HepG2 (cell line): Measurements from ENCODE around the gene RHOV. TPM values are rescaled to one million over a fixed set of nuclear protein-coding genes. Genes with fewer than 3 reads are reported as not detected.

Experiments
- ARID2 ChIP-seq: sonication (generic); formaldehyde crosslinking; IDR thresholded peaks from 2 replicates; pipeline ENCODE4 v1.8.1; 2022; ENCODE audit warnings: mild to moderate bottlenecking, missing genetic modification reagents, borderline replicate concordance
- ELF1 ChIP-seq: sonication (generic); formaldehyde crosslinking; IDR thresholded peaks from 2 replicates; pipeline ENCODE4 v1.4.0; 2020; ENCODE audit warnings: missing genetic modification reagents
- GABPB1 ChIP-seq: IDR thresholded peaks from 2 replicates; pipeline ENCODE4 v1.6.1; 2016; ENCODE audit warnings: mild to moderate bottlenecking, missing genetic modification reagents, moderate library complexity, missing compliant biosample characterization
- HDAC1 ChIP-seq: sonication (generic); formaldehyde crosslinking; IDR thresholded peaks from 2 replicates; pipeline ENCODE4 v1.5.1; 2020; ENCODE audit warnings: mild to moderate bottlenecking, missing genetic modification reagents
- KDM5B ChIP-seq: sonication (generic); formaldehyde crosslinking; IDR thresholded peaks from 2 replicates; pipeline ENCODE4 v1.4.0; 2020; ENCODE audit warnings: missing genetic modification reagents, mild to moderate bottlenecking, borderline replicate concordance
- KLF16 ChIP-seq, 2 experiments: sonication (generic) in 1 of 2; formaldehyde crosslinking in 1 of 2; IDR thresholded peaks; 2 replicates each; pipeline versions ENCODE4 v1.6.1 to v1.8.0; 2016 to 2023; ENCODE audit warnings: missing genetic modification reagents in 2 of 2, missing compliant biosample characterization in 1 of 2
- MAFG ChIP-seq: sonication (generic); formaldehyde crosslinking; IDR thresholded peaks from 2 replicates; pipeline ENCODE4 v1.5.1; 2020; ENCODE audit warnings: mild to moderate bottlenecking, missing genetic modification reagents
- PAX8 ChIP-seq: sonication (generic); formaldehyde crosslinking; IDR thresholded peaks from 2 replicates; pipeline ENCODE4 v1.8.0; 2022; ENCODE audit warnings: mild to moderate bottlenecking, missing genetic modification reagents, borderline replicate concordance
- PHF8 ChIP-seq: sonication (generic); formaldehyde crosslinking; IDR thresholded peaks from 2 replicates; pipeline ENCODE4 v1.5.0; 2020; ENCODE audit warnings: missing genetic modification reagents
- PRPF4 ChIP-seq: fragments of 200-400 bp; formaldehyde crosslinking; IDR thresholded peaks from 2 replicates; pipeline ENCODE4 v1.6.1; 2016; ENCODE audit warnings: low read length, low read depth; ENCODE audit not compliant: poor library complexity, severe bottlenecking
- ZNF354B ChIP-seq: sonication (generic); formaldehyde crosslinking; IDR thresholded peaks from 2 replicates; pipeline ENCODE4 v1.8.0; 2022; ENCODE audit warnings: mild to moderate bottlenecking, missing genetic modification reagents
- ZNF446 ChIP-seq: sonication (generic); formaldehyde crosslinking; IDR thresholded peaks from 2 replicates; pipeline ENCODE4 v1.5.0; 2020; ENCODE audit warnings: mild to moderate bottlenecking, missing genetic modification reagents
- ZNF564 ChIP-seq: sonication (generic); formaldehyde crosslinking; IDR thresholded peaks from 2 replicates; pipeline ENCODE4 v1.8.1; 2023; ENCODE audit warnings: mild to moderate bottlenecking, missing genetic modification reagents
- ZNF678 ChIP-seq: sonication (generic); formaldehyde crosslinking; IDR thresholded peaks from 2 replicates; pipeline ENCODE4 v1.4.0; 2020; ENCODE audit warnings: mild to moderate bottlenecking, missing genetic modification reagents
- ZNF7 ChIP-seq: IDR thresholded peaks from 2 replicates; pipeline ENCODE4 v1.6.1; 2016; ENCODE audit warnings: missing biosample characterization, missing genetic modification reagents
- ZNF773 ChIP-seq: sonication (generic); formaldehyde crosslinking; IDR thresholded peaks from 2 replicates; pipeline ENCODE4 v1.4.0; 2020; ENCODE audit warnings: missing genetic modification reagents, borderline replicate concordance
- ZNF879 ChIP-seq: sonication (generic); formaldehyde crosslinking; IDR thresholded peaks from 2 replicates; pipeline ENCODE4 v1.8.1; 2023; ENCODE audit warnings: missing genetic modification reagents
- polyA plus RNA-seq, 8 experiments: library from polyadenylated mRNA; depleted of rRNA in 3 of 8; stranded (reverse) in 7 of 8; unstranded in 1 of 8; fragments of >200 nt; fragmentation: Illumina TruSeq in 4 of 8; extraction: Trizol in 4 of 8; gene quantifications; 2 replicates each; pipeline versions ENCODE4 v1.2.1 to v1.2.3, GENCODE V29; 2011 to 2016; ENCODE audit warnings: low read depth in 4 of 8, missing spikeins in 1 of 8, mixed read lengths in 1 of 8; ENCODE audit not compliant: insufficient read depth in 1 of 8
- total RNA-seq, 5 experiments: library from RNA; depleted of rRNA; stranded (reverse); fragments of >200 nt; fragmentation: Illumina TruSeq; extraction: Trizol; gene quantifications; 2 replicates each; pipeline ENCODE4 v1.2.3, GENCODE V29; 2016; ENCODE audit warnings: low read depth in 1 of 5
- TF ChIP-seq, protein P1 (sequence below): sonication (generic); formaldehyde crosslinking; IDR thresholded peaks from 2 replicates; pipeline ENCODE4 v1.5.1; 2020; ENCODE audit warnings: mild to moderate bottlenecking, moderate library complexity, missing genetic modification reagents
- TF ChIP-seq, protein P2 (sequence below): IDR thresholded peaks from 2 replicates; pipeline ENCODE4 v1.6.1; 2012; ENCODE audit warnings: low read length, improper control_type of control experiment
- TF ChIP-seq, protein P3 (sequence below): sonication (generic); formaldehyde crosslinking; IDR thresholded peaks from 2 replicates; pipeline ENCODE4 v1.5.0; 2020; ENCODE audit warnings: missing genetic modification reagents, mild to moderate bottlenecking, borderline replicate concordance
- TF ChIP-seq, protein P4 (sequence below): sonication (generic); formaldehyde crosslinking; IDR thresholded peaks from 2 replicates; pipeline ENCODE4 v1.4.0; 2020; ENCODE audit warnings: mild to moderate bottlenecking, missing genetic modification reagents, borderline replicate concordance

The RHOV gene
- total and polyA plus RNA-seq, 2 of the 13 experiments (the other 11 are each of a cell fraction or from before 2014, with no cell fraction given) = 0.17 to 0.18 TPM

DNA sequence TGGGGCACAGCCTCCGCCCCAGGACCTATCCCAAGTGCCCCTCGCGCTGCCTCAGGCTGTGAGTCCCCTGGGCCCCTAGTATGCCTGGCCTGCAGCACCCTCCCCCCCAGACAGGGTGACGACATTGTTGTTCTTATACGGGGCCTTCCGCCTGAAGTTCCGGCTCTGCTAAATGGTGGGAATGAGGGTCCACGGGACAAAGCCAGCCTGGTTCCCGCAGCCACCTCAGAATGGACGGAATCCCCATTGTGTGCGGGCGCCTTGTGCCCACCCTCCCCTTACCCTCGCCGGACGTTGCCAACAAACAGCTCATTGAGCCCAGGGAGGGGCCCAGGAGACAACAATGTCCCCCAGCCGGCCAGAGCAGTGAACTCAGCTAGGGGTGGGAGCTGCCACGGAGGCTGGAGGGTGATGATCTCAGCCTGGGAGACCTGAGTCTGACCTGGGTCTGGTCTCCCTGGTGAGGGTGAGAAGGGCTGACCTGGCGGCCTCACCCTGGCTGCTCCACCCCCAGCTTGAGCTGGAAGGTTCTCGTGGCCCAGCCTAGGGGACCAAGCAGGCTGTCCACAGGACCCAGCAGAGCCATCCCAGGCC lies 44.9 kb upstream of the RHOV start (continued):
- TF ChIP-seq MAFG (CRISPR knock-in tag) = no peak
- peak; percentile 28 for TF ChIP-seq GABPB1 (CRISPR knock-in tag)
- TF ChIP-seq, protein P1, sequence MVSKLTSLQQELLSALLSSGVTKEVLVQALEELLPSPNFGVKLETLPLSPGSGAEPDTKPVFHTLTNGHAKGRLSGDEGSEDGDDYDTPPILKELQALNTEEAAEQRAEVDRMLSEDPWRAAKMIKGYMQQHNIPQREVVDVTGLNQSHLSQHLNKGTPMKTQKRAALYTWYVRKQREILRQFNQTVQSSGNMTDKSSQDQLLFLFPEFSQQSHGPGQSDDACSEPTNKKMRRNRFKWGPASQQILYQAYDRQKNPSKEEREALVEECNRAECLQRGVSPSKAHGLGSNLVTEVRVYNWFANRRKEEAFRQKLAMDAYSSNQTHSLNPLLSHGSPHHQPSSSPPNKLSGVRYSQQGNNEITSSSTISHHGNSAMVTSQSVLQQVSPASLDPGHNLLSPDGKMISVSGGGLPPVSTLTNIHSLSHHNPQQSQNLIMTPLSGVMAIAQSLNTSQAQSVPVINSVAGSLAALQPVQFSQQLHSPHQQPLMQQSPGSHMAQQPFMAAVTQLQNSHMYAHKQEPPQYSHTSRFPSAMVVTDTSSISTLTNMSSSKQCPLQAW (CRISPR knock-in tag) = peak; percentile 56; the same call in 1 of the 2 replicates
- TF ChIP-seq ZNF773 (CRISPR knock-in tag) = no peak
- TF ChIP-seq KLF16 (CRISPR knock-in tag; IDR thresholded peaks at IDR 0.05) = no peak
- no peak for TF ChIP-seq ZNF7
- no peak for TF ChIP-seq KDM5B (CRISPR knock-in tag)
- TF ChIP-seq HDAC1 (CRISPR knock-in tag) = no peak
- TF ChIP-seq ZNF446 (CRISPR knock-in tag) = no peak
- TF ChIP-seq ARID2 (CRISPR knock-in tag) = no peak
- TF ChIP-seq ZNF354B = no peak
- TF ChIP-seq PAX8 (CRISPR knock-in tag) = no peak
- TF ChIP-seq, protein P2, sequence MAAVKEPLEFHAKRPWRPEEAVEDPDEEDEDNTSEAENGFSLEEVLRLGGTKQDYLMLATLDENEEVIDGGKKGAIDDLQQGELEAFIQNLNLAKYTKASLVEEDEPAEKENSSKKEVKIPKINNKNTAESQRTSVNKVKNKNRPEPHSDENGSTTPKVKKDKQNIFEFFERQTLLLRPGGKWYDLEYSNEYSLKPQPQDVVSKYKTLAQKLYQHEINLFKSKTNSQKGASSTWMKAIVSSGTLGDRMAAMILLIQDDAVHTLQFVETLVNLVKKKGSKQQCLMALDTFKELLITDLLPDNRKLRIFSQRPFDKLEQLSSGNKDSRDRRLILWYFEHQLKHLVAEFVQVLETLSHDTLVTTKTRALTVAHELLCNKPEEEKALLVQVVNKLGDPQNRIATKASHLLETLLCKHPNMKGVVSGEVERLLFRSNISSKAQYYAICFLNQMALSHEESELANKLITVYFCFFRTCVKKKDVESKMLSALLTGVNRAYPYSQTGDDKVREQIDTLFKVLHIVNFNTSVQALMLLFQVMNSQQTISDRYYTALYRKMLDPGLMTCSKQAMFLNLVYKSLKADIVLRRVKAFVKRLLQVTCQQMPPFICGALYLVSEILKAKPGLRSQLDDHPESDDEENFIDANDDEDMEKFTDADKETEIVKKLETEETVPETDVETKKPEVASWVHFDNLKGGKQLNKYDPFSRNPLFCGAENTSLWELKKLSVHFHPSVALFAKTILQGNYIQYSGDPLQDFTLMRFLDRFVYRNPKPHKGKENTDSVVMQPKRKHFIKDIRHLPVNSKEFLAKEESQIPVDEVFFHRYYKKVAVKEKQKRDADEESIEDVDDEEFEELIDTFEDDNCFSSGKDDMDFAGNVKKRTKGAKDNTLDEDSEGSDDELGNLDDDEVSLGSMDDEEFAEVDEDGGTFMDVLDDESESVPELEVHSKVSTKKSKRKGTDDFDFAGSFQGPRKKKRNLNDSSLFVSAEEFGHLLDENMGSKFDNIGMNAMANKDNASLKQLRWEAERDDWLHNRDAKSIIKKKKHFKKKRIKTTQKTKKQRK = no peak
- TF ChIP-seq ELF1 (CRISPR knock-in tag) = peak; percentile 45
- TF ChIP-seq, protein P3, sequence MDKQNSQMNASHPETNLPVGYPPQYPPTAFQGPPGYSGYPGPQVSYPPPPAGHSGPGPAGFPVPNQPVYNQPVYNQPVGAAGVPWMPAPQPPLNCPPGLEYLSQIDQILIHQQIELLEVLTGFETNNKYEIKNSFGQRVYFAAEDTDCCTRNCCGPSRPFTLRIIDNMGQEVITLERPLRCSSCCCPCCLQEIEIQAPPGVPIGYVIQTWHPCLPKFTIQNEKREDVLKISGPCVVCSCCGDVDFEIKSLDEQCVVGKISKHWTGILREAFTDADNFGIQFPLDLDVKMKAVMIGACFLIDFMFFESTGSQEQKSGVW (CRISPR knock-in tag) = no peak
- TF ChIP-seq ZNF678 = no peak
- TF ChIP-seq, protein P4, sequence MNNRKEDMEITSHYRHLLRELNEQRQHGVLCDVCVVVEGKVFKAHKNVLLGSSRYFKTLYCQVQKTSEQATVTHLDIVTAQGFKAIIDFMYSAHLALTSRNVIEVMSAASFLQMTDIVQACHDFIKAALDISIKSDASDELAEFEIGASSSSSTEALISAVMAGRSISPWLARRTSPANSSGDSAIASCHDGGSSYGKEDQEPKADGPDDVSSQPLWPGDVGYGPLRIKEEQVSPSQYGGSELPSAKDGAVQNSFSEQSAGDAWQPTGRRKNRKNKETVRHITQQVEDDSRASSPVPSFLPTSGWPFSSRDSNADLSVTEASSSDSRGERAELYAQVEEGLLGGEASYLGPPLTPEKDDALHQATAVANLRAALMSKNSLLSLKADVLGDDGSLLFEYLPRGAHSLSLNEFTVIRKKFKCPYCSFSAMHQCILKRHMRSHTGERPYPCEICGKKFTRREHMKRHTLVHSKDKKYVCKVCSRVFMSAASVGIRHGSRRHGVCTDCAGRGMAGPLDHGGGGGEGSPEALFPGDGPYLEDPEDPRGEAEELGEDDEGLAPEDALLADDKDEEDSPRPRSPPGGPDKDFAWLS = no peak
- TF ChIP-seq ZNF879 (CRISPR knock-in tag) = no peak
- peak; percentile 62 for TF ChIP-seq PHF8 (CRISPR knock-in tag)
- TF ChIP-seq ZNF564 (CRISPR knock-in tag) = no peak
- no peak for TF ChIP-seq PRPF4
